ENCODE measurements around the gene KCNN3. TPM values are rescaled to one million over a fixed set of nuclear protein-coding genes. Genes with fewer than 3 reads are reported as not detected.

Gene KCNN3
- total RNA-seq, 4 donors from 2014 or later = 0.24 to 2.4 (median 0.95) TPM

- TF ChIP-seq CTCF (IDR thresholded peaks at IDR 0.05) = no peak
- DNase-seq (ENCODE audit: low spot score) (no peak), ATAC-seq (ENCODE audit: low FRiP score) (peak; percentile 52)
Observed at GRCh38 chr1:154767315-154768240, 102.5 kb downstream of the KCNN3 start.

DNA sequence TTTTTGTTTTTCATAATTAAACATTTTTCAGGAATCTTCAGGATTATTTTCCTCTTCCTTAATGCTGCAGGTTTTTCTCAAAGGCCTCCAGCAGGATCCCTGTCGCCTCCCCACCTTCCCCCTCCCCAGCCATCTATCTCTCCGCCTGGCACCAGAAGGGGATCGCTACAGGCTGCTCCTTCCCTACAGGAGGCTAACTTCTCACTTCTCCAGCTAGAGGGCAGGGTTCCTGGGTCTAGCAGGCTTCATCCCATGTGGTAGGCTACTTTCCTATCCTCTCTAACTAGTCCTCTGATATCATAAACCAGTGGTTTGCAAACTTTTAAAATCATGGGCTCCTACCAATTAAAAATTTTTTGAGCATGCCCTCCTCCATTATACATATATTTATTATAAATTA is 104.1 kb downstream of the KCNN3 start:
- no peak for TF ChIP-seq CTCF (IDR thresholded peaks at IDR 0.05)
- ATAC-seq (ENCODE audit: low FRiP score) (no peak), DNase-seq (ENCODE audit: low spot score) (no peak)

- no peak for ATAC-seq (ENCODE audit: low FRiP score)
- no peak for DNase-seq (ENCODE audit: low spot score)
- TF ChIP-seq CTCF (IDR thresholded peaks at IDR 0.05) = no peak
Observed at GRCh38 chr1:154764773-154765172, 105.3 kb downstream of the KCNN3 start.

GRCh38 chr1:154764181-154764580 is 105.9 kb downstream of the KCNN3 start:
- DNase-seq (ENCODE audit: low spot score) = no peak
- no peak for ATAC-seq (ENCODE audit: low FRiP score)
- TF ChIP-seq CTCF (IDR thresholded peaks at IDR 0.05) = no peak

DNA sequence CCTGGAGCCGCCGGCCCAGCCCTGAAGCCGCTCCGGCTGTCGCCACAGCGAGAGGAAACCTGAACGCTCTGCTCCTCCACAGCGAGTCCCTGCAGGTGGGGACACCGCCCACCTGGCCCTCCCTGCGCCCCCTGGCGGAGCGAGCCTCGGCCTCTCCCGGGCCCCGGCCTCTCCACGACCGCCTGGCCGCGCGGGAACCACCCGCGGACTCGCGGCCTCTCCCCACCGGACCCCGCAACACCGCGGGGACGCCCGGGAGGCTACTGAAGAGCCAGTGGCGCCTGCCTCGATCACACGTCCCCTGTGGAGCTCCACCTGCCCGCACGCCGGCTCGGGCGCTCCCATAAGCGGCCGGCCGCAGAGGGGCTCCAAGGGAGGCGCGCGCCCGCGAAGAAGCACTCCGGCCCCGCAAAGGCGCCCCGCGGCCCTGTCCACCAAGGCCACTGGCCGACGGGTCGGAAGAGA is 109.6 kb downstream of the KCNN3 start:
- no peak for TF ChIP-seq CTCF (IDR thresholded peaks at IDR 0.05)
- DNase-seq (ENCODE audit: low spot score) (peak; percentile 48), ATAC-seq (ENCODE audit: low FRiP score) (peak; percentile 81)

DNA sequence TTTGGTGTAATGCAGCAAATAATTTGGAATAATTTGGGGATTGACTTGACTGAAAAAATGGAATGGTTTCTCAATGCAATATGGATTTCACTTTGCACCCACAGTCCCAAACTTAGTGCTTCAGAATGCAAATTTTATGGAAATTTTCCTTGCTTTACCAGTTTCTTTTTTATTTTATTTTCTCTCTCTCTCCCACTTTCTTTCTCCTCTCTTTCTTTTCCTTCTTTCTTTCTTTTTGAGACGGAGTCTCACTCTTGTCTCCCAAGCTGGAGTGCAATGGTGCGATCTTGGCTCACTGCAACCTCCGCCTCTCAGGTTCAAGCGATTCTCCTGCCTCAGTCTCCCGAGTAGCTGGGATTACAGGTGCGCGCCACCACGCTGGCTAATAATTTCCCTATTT is 110.3 kb downstream of the KCNN3 start:
- no peak for ATAC-seq (ENCODE audit: low FRiP score)

More for the DNA sequence above, 110.3 kb downstream of the KCNN3 start:
- no peak for DNase-seq (ENCODE audit: low spot score)
- TF ChIP-seq CTCF (IDR thresholded peaks at IDR 0.05) = no peak
